ENCODE measurements around the gene NTRK2. TPM values are rescaled to one million over a fixed set of nuclear protein-coding genes. Genes with fewer than 3 reads are reported as not detected.

The NTRK2 gene
- total and polyA plus RNA-seq, 7 donors, result 0.46 to 3.0 (median 2.1) TPM

DNA sequence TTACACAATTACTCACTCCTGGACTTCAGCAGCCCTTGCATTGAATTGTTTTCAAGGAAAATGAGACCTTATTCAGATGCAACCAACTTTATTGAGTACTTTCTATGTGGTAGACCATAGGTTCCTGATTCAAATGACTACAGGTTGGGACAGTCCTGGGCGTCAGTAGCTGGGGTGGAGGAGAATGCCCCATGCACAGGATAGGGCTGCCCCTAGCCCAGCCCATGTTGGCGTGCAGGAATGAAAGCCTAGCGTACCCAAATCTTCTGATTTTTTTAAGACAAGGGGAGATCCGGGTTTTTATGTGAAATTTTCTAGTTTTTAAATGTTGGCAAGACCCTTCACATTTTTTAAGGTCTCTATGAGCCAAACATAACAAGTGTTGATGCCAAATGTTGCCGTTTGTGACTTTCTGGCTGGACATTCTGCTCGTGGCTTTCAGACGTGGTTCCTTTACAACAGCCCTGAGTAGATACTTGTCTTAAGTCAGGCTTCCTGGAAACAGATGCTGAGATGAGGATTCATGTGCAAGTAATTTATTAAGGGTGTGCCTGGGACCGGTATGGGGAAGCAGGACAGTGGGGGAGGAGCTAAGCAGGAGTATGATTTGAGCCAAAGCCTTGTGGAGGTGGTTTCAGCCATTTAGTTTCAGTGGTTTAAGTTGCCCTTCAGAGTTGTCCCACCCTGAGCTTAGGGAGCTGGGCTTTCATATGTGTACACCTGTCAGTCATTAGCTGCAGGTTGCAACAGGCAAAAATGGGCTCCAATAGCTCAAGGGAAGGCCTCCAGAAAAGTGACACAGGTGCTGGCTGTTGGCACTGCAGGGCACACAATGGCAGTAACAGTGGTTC is 154.1 kb downstream of the NTRK2 start:
- 55% methylated on average over 8 of the region's 8 CpGs for WGBS, 2 donors
- H3K27ac ChIP-seq, result no peak overlapping the region
- H3K9me3 ChIP-seq, result no peaks in the 10 kb centered on the region
- H3K4me3 ChIP-seq, result no peak overlapping the region
- DNase-seq, result no peak
- H3K27me3 ChIP-seq, result no peaks in the 10 kb centered on the region
- TF ChIP-seq POLR2A (IDR thresholded peaks at IDR 0.05) (no peak), EP300 (IDR thresholded peaks at IDR 0.05) (no peak), POLR2AphosphoS5 (IDR thresholded peaks at IDR 0.05) (no peak)
- TF ChIP-seq, protein P1, sequence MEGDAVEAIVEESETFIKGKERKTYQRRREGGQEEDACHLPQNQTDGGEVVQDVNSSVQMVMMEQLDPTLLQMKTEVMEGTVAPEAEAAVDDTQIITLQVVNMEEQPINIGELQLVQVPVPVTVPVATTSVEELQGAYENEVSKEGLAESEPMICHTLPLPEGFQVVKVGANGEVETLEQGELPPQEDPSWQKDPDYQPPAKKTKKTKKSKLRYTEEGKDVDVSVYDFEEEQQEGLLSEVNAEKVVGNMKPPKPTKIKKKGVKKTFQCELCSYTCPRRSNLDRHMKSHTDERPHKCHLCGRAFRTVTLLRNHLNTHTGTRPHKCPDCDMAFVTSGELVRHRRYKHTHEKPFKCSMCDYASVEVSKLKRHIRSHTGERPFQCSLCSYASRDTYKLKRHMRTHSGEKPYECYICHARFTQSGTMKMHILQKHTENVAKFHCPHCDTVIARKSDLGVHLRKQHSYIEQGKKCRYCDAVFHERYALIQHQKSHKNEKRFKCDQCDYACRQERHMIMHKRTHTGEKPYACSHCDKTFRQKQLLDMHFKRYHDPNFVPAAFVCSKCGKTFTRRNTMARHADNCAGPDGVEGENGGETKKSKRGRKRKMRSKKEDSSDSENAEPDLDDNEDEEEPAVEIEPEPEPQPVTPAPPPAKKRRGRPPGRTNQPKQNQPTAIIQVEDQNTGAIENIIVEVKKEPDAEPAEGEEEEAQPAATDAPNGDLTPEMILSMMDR (IDR thresholded peaks at IDR 0.05), result no peak
- no peaks in the 10 kb centered on the region for H3K36me3 ChIP-seq
- intact Hi-C loops (cut with DNase I), result no loop called here
- H3K4me1 ChIP-seq, result no peaks in the 10 kb centered on the region

DNA sequence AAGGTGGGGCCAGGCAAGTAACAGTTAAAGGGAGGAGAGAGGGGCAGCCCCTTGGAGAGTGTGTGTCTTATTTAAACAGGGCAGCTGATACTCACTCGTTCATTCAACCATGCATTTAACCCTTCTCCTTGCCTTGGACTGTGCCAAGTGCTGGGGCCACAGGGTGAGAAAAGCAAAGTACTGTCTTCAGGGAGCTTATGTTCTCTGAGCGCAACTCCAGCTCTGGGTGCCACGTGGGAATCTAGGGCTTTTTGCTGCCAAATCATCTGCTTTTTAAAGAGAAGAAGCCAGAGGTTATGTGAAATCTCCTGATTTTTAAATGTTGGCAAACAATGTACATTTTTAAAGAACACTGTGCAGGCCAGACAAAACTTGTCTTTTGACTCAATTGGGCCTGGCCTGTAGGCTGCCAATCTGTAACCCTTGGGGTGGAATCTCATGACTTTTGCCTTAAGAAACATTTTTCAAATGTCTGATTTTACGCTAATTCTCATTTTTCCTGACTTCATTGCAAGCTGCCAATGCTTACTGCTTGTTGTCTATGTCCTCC is 157.8 kb downstream of the NTRK2 start:
- no peaks in the 10 kb centered on the region for H3K27me3 ChIP-seq
- no peak overlapping the region for H3K4me3 ChIP-seq
- WGBS, 2 donors, result 77 to 79% methylated on average over 4 of the region's 4 CpGs
- no peaks in the 10 kb centered on the region for H3K36me3 ChIP-seq
- no peak for DNase-seq
- no peaks in the 10 kb centered on the region for H3K4me1 ChIP-seq
- intact Hi-C loops (cut with DNase I), result no loop called here
- H3K27ac ChIP-seq, result no peak overlapping the region
- no peaks in the 10 kb centered on the region for H3K9me3 ChIP-seq
- TF ChIP-seq POLR2AphosphoS5 (IDR thresholded peaks at IDR 0.05) (no peak), POLR2A (IDR thresholded peaks at IDR 0.05) (no peak), EP300 (IDR thresholded peaks at IDR 0.05) (no peak)
- TF ChIP-seq, protein P1 (IDR thresholded peaks at IDR 0.05), result no peak

DNA sequence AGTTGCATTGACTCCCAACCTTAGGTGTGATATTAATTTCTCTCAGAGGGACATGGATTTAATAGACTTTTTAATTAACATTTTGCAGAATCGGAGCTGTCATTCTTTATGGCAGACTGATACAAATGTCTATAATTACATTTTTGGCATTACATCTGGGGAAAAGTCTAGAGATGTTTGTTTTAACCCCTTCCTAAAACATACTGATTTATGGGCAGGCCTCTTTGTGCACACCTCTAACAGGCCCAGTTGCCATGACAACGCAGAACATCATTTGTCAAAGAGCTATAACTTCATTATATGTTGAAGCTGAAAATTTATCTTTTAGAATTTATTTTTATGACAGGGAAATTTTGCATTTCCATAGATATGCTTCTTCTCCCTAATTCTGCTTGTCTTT is 158.5 kb downstream of the NTRK2 start:
- H3K4me1 ChIP-seq, result no peaks in the 10 kb centered on the region
- WGBS, 2 donors, result 88 to 91% methylated on average over 2 of the region's 2 CpGs
- H3K27me3 ChIP-seq, result no peaks in the 10 kb centered on the region
- H3K4me3 ChIP-seq, result no peak overlapping the region
- no peak for DNase-seq
- TF ChIP-seq POLR2AphosphoS5 (IDR thresholded peaks at IDR 0.05) (no peak), POLR2A (IDR thresholded peaks at IDR 0.05) (no peak), EP300 (IDR thresholded peaks at IDR 0.05) (no peak)
- TF ChIP-seq, protein P1 (IDR thresholded peaks at IDR 0.05), result no peak
- H3K36me3 ChIP-seq, result no peaks in the 10 kb centered on the region
- no peak overlapping the region for H3K27ac ChIP-seq
- intact Hi-C loops (cut with DNase I), result no loop called here
- no peaks in the 10 kb centered on the region for H3K9me3 ChIP-seq

DNA sequence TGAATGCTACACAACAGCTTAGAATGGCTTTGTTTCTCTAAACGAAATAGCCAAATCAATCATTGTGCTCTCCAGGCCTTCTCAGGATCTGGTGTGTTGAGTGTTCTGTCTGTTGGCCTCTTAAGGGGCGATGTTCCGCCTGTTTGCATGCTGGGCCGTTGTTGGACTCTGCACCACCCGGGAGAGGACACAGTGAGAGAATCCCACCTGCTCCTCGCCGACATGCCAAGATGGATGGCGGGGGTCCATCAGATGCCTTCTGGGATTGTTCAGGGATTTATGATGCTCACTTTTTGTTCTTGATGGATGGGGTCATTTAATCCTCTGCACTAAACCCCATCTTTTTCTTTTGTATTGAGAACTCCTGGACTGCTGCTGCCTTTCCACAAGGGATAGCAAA is 159.9 kb downstream of the NTRK2 start:
- Histone ChIP-seq H3K4me3 (no peak overlapping the region), H3K4me1 (no peaks in the 10 kb centered on the region), H3K36me3 (no peaks in the 10 kb centered on the region), H3K27ac (no peak overlapping the region), H3K9me3 (no peaks in the 10 kb centered on the region), H3K27me3 (no peaks in the 10 kb centered on the region)
- WGBS, 2 donors, result 92 to 93% methylated on average over 8 of the region's 8 CpGs
- intact Hi-C loops (cut with DNase I), result no loop called here
- no peak for DNase-seq
- no peak for TF ChIP-seq POLR2AphosphoS5 (IDR thresholded peaks at IDR 0.05)

DNA sequence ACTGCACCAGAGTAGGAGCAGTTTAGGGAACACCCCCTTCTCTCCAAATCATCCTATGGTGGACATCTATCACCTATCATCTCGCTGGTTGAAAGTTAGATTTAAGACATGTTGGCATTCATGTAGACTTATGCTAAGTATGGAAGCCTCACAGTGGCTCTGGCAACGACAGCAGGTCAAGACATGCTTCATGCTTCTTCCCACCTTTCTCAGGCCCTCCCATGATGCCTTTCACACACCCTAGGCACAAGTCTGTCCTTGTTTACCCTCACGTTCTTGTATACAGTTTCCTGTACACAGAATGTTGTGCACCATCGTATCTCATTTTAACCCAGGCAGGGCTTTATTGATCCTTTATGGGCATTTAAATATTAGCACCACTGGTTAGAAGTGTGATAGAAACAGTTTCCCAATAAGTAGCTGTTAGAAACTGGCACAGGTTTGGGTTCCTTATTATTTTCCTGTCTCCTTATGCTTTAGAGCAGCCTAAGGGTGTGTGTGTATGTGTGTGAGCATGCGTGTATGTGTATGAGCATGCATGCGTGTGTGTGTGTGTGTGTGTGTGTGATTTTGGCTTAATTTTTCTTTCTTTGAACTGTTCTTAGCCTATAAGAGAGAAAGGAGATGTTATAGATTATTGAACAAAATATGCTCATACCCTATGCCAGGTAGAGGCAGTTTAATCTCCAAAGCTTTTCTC is 160.6 kb downstream of the NTRK2 start:
- Histone ChIP-seq H3K27ac (no peak overlapping the region), H3K4me3 (no peak overlapping the region), H3K4me1 (no peaks in the 10 kb centered on the region), H3K9me3 (no peaks in the 10 kb centered on the region), H3K27me3 (no peaks in the 10 kb centered on the region), H3K36me3 (no peaks in the 10 kb centered on the region)
- no peak for DNase-seq
- WGBS, 2 donors, result 84 to 85% methylated on average over 6 of the region's 6 CpGs
- intact Hi-C loops (cut with DNase I), result no loop called here
- no peak for TF ChIP-seq POLR2A (IDR thresholded peaks at IDR 0.05)
- no peak for TF ChIP-seq EP300 (IDR thresholded peaks at IDR 0.05)
- no peak for TF ChIP-seq POLR2AphosphoS5 (IDR thresholded peaks at IDR 0.05)
- TF ChIP-seq, protein P1 (IDR thresholded peaks at IDR 0.05), result no peak
